Fibroblast of skin of back (primary cell): ENCODE measurements around the gene EEF1AKMT1.
A peak's percentile ranks its signal among the peaks of the same experiment; 100 is the strongest.

Experiments used
- DNase-seq: peaks from one replicate; pipeline ENCODE4 v3.0.0-alpha.2; 2013

The EEF1AKMT1 gene

GRCh38 chr13:20718958-20719566 lies 54.7 kb downstream of the EEF1AKMT1 start:
- DNase-seq, result no peak

GRCh38 chr13:20717581-20718542 lies 55.9 kb downstream of the EEF1AKMT1 start:
- DNase-seq, result no peak

GRCh38 chr13:20716951-20717350 lies 56.8 kb downstream of the EEF1AKMT1 start:
- no peak for DNase-seq

GRCh38 chr13:20715330-20715712 lies 58.4 kb downstream of the EEF1AKMT1 start:
- DNase-seq, result no peak

- DNase-seq, result peak; percentile 75
These were observed 59.0 kb downstream of the EEF1AKMT1 start for GRCh38 chr13:20714563-20715329.

GRCh38 chr13:20714161-20714560 lies 59.6 kb downstream of the EEF1AKMT1 start:
- DNase-seq, result no peak

GRCh38 chr13:20713751-20714150 lies 60.0 kb downstream of the EEF1AKMT1 start:
- DNase-seq, result peak; percentile 92

- no peak for DNase-seq
These were observed 60.8 kb downstream of the EEF1AKMT1 start for GRCh38 chr13:20713014-20713376.

- DNase-seq, result no peak
These were observed 62.3 kb downstream of the EEF1AKMT1 start for GRCh38 chr13:20711301-20712044.

GRCh38 chr13:20709782-20710181 lies 64.0 kb downstream of the EEF1AKMT1 start:
- no peak for DNase-seq

- DNase-seq, result no peak
These were observed 64.4 kb downstream of the EEF1AKMT1 start for GRCh38 chr13:20709369-20709768.

- DNase-seq, result no peak
These were observed 65.5 kb downstream of the EEF1AKMT1 start for GRCh38 chr13:20708216-20708615.

GRCh38 chr13:20706661-20707060 lies 67.1 kb downstream of the EEF1AKMT1 start:
- DNase-seq, result no peak

GRCh38 chr13:20704459-20705069 lies 69.2 kb downstream of the EEF1AKMT1 start:
- DNase-seq, result no peak

GRCh38 chr13:20703780-20704458 lies 69.8 kb downstream of the EEF1AKMT1 start:
- peak; percentile 76 for DNase-seq

GRCh38 chr13:20702915-20703779 lies 70.6 kb downstream of the EEF1AKMT1 start, which contains the start of gene IL17D:
IL17D (plus strand) TSS chr13:20703699; CDS start chr13:20704002, 303 bp downstream.
- DNase-seq, result no peak

- no peak for DNase-seq
These were observed 71.2 kb downstream of the EEF1AKMT1 start for GRCh38 chr13:20702530-20702914.

- DNase-seq, result no peak
These were observed 72.3 kb downstream of the EEF1AKMT1 start for GRCh38 chr13:20701461-20701860.

GRCh38 chr13:20700288-20700687 lies 73.5 kb downstream of the EEF1AKMT1 start:
- DNase-seq, result no peak

GRCh38 chr13:20699715-20700114 lies 74.0 kb downstream of the EEF1AKMT1 start:
- no peak for DNase-seq
